Measurements from ENCODE around the gene PRSS27. TPM values are rescaled to one million over a fixed set of nuclear protein-coding genes. Genes with fewer than 3 reads are reported as not detected.
"Not testable (repeated sequence)": the region's sequence is repeated elsewhere in the genome, so short reads cannot be mapped to it uniquely, and the experiment has no call there.

Gene PRSS27
- total RNA-seq, 2 donors from 2014 or later = 1.1 to 1.4 TPM

GRCh38 chr16:2692948-2693651 lies 26.9 kb downstream of the PRSS27 start:
- Mint-ChIP-seq H3K27ac (no peak overlapping the region), H3K27me3 (no peaks in the 10 kb centered on the region), H3K9me3 (no peaks in the 10 kb centered on the region), H3K36me3 (peaks cover 4% of the 10 kb centered on the region), H3K4me1 (ENCODE audit: low read depth in 2 of 2) (peaks cover 7 to 14% of the 10 kb centered on the region in 2 donors), H3K4me3 (no peak overlapping the region)
- DNase-seq (ENCODE audit: low spot score) = no peak
- peak; percentile 18 to 48 for ATAC-seq

GRCh38 chr16:2692251-2692947 lies 27.6 kb downstream of the PRSS27 start:
- Mint-ChIP-seq H3K27me3 (no peaks in the 10 kb centered on the region), H3K36me3 (peaks cover 4% of the 10 kb centered on the region)

GRCh38 chr16:2691491-2692248 lies 28.4 kb downstream of the PRSS27 start:
- no peaks in the 10 kb centered on the region for H3K27me3 Mint-ChIP-seq
- no peak overlapping the region for H3K27ac Mint-ChIP-seq
- no peak for DNase-seq (ENCODE audit: low spot score)
- H3K4me3 Mint-ChIP-seq = no peak overlapping the region
- H3K36me3 Mint-ChIP-seq = no peaks in the 10 kb centered on the region
- ATAC-seq = no peak
- no peaks in the 10 kb centered on the region for H3K9me3 Mint-ChIP-seq
- peaks cover 16 to 23% of the 10 kb centered on the region in 2 donors for H3K4me1 Mint-ChIP-seq (ENCODE audit: low read depth in 2 of 2)

More at GRCh38 chr16:2692251-2692947, 27.6 kb downstream of the PRSS27 start:
- DNase-seq (ENCODE audit: low spot score) (no peak), ATAC-seq (no peak)
- H3K4me3 Mint-ChIP-seq = no peak overlapping the region
- peaks cover 8 to 16% of the 10 kb centered on the region in 2 donors for H3K4me1 Mint-ChIP-seq (ENCODE audit: low read depth in 2 of 2)
- no peaks in the 10 kb centered on the region for H3K9me3 Mint-ChIP-seq
- H3K27ac Mint-ChIP-seq = no peak overlapping the region

- H3K4me3 Mint-ChIP-seq = no peak overlapping the region
- peak overlapping the region; percentile 60 to 61 for H3K27ac Mint-ChIP-seq
- no peaks in the 10 kb centered on the region for H3K9me3 Mint-ChIP-seq
- H3K36me3 Mint-ChIP-seq = no peaks in the 10 kb centered on the region
- DNase-seq (ENCODE audit: low spot score) = no peak
- no peak for ATAC-seq
- H3K27me3 Mint-ChIP-seq = no peaks in the 10 kb centered on the region
- peaks cover 17 to 25% of the 10 kb centered on the region in 2 donors for H3K4me1 Mint-ChIP-seq (ENCODE audit: low read depth in 2 of 2)
Observed at GRCh38 chr16:2690852-2691251, 29.2 kb downstream of the PRSS27 start.

DNA sequence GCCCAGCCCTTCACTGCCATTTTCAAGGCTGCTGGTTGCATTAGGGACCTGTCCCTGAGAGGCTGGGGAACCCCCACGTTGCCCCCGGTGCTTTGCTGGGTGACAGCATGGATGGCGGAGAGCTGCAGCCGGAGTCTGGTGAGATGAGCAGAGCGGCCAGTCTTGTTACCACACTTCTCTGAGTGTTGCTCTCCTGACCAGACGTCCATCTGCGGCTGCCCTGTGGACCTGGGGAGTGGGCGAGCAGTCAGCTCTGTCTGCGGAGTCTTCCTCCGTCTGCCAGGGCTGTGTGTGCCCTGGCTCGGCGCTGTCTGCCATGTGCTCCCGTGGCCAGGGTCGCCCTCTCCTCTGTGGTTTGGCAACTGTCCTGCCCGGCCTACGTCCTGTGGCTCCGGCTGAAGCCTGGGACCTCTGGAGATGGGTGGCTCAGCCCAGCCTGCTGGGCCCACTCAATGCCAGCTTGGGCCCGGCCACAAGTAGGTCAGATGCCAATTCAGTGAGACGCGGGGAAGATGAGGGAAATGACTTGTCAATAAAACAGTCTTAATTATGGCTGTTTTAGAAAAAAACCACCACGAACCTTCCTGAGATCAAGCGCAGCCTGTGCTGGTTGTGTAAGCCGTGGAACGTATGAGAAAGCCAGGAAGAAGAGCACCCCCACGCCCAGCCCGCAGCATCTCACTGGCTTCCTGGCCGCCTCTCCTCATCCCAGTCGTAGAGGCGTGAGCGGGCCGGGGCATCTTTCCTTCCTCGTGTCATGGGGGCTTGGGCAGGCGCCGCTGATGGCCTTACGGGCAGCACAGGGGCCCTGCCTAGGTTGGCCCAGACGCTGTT lies 29.8 kb downstream of the PRSS27 start:
- no peak for DNase-seq (ENCODE audit: low spot score)
- H3K36me3 Mint-ChIP-seq = no peaks in the 10 kb centered on the region
- H3K27me3 Mint-ChIP-seq = no peaks in the 10 kb centered on the region
- peak overlapping the region; percentile 60 to 61 for H3K27ac Mint-ChIP-seq
- ATAC-seq = no peak
- no peaks in the 10 kb centered on the region for H3K9me3 Mint-ChIP-seq
- H3K4me1 Mint-ChIP-seq (ENCODE audit: low read depth in 2 of 2) = peaks cover 17 to 25% of the 10 kb centered on the region in 2 donors
- H3K4me3 Mint-ChIP-seq = no peak overlapping the region

DNA sequence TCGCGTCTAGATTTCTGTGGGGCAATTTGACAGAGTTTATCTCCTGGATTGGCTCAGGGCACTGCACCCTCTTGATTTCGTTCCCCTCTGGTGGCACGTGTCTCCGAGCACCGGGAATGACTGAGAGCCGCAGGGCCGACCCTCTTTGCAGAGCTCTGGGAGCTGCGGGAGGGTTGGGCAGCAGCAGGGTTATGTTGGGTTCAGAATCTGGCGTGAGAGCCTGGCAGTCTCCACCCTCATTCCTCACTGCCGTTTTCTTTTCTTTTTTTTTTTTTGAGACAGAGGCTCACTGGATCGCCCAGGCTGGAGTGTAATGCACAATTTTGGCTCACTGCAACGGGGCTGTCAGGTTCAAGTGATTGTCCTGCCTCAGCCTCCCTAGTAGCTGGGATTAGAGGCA lies 30.6 kb downstream of the PRSS27 start:
- H3K4me1 Mint-ChIP-seq (ENCODE audit: low read depth in 2 of 2) = peaks cover 17 to 27% of the 10 kb centered on the region in 2 donors
- not testable (repeated sequence) for H3K4me3 Mint-ChIP-seq; H3K27ac Mint-ChIP-seq; H3K27me3 Mint-ChIP-seq; ATAC-seq; H3K36me3 Mint-ChIP-seq; H3K9me3 Mint-ChIP-seq; DNase-seq (ENCODE audit: low spot score)

GRCh38 chr16:2687531-2688308 lies 32.3 kb downstream of the PRSS27 start:
- Mint-ChIP-seq H3K9me3 (no peaks in the 10 kb centered on the region), H3K4me1 (ENCODE audit: low read depth in 2 of 2) (peaks cover 22 to 23% of the 10 kb centered on the region in 2 donors), H3K36me3 (no peaks in the 10 kb centered on the region), H3K27ac (peak overlapping the region; percentile 94 to 98), H3K27me3 (no peaks in the 10 kb centered on the region), H3K4me3 (peak overlapping the region; percentile 94)
- DNase-seq (ENCODE audit: low spot score) (no peak), ATAC-seq (no peak)

DNA sequence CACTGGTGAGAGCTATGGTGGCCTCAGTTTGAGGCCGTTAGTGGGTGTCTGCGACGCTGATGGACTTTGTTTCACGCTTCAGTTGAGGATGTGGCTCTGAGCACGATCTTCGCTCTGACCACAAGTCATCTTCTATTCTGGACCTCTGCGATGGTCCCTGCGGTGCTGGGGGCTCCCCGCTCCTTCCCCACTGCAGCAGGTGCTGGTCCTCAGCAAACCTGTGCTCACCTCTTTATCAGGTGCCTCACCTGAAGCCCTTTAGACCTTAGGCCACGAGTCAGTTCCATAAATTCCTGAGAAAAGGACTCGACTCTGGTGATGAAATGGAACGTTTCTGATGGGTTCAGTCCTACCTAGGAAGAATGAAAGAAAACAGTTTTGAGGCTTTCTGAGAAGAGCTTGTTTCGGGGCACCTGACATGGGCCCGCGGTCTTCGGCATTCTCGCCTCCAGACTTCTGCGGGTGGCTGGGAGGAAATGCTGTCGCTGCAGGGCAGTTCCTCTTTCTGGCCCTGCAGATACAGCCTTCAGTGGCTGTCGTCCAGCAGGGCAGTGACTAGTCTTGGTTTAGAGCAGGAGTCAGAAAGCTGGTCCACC lies 33.0 kb downstream of the PRSS27 start:
- no peaks in the 10 kb centered on the region for H3K27me3 Mint-ChIP-seq
- peak overlapping the region; percentile 94 to 98 for H3K27ac Mint-ChIP-seq
- DNase-seq (ENCODE audit: low spot score) (peak; percentile 78), ATAC-seq (peak; percentile 47 to 61)
- no peaks in the 10 kb centered on the region for H3K36me3 Mint-ChIP-seq
- H3K4me1 Mint-ChIP-seq (ENCODE audit: low read depth in 2 of 2) = peaks cover 25 to 26% of the 10 kb centered on the region in 2 donors
- peak overlapping the region; percentile 94 for H3K4me3 Mint-ChIP-seq
- H3K9me3 Mint-ChIP-seq = no peaks in the 10 kb centered on the region

DNA sequence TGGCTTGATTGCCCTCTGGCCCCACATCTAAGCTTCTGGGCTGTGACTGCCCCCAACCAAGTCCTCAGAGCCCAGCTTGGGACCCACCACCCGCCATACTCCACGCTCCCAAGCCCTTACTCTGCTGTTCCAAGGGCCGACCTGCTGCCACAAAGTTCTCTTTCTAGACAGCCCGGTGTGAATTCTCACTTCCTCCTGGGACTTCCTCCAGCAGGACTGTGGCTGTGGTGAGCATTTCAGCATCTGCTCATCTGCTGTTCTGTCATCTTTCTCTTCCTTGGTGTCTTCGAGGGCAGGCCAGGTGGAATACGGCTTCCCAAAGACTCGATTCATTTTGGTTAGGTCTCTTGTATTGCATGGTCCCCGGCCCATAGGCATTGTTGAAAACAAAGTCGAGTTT lies 33.9 kb downstream of the PRSS27 start:
- H3K9me3 Mint-ChIP-seq; H3K36me3 Mint-ChIP-seq; H3K4me3 Mint-ChIP-seq; DNase-seq (ENCODE audit: low spot score); H3K27me3 Mint-ChIP-seq; H3K27ac Mint-ChIP-seq: not testable (repeated sequence)
- ATAC-seq = peak in 1 of 2 donors; percentile 38
- peaks cover 27 to 28% of the 10 kb centered on the region in 2 donors for H3K4me1 Mint-ChIP-seq (ENCODE audit: low read depth in 2 of 2)

- Mint-ChIP-seq H3K4me1 (ENCODE audit: low read depth in 2 of 2) (peaks cover 20 to 21% of the 10 kb centered on the region in 2 donors), H3K27ac (peak overlapping the region; percentile 92 to 97), H3K4me3 (peak overlapping the region; percentile 99)
- DNase-seq (ENCODE audit: low spot score); H3K9me3 Mint-ChIP-seq; ATAC-seq; H3K36me3 Mint-ChIP-seq; H3K27me3 Mint-ChIP-seq: not testable (repeated sequence)
Observed at GRCh38 chr16:2683041-2683440, 37.0 kb downstream of the PRSS27 start.

DNA sequence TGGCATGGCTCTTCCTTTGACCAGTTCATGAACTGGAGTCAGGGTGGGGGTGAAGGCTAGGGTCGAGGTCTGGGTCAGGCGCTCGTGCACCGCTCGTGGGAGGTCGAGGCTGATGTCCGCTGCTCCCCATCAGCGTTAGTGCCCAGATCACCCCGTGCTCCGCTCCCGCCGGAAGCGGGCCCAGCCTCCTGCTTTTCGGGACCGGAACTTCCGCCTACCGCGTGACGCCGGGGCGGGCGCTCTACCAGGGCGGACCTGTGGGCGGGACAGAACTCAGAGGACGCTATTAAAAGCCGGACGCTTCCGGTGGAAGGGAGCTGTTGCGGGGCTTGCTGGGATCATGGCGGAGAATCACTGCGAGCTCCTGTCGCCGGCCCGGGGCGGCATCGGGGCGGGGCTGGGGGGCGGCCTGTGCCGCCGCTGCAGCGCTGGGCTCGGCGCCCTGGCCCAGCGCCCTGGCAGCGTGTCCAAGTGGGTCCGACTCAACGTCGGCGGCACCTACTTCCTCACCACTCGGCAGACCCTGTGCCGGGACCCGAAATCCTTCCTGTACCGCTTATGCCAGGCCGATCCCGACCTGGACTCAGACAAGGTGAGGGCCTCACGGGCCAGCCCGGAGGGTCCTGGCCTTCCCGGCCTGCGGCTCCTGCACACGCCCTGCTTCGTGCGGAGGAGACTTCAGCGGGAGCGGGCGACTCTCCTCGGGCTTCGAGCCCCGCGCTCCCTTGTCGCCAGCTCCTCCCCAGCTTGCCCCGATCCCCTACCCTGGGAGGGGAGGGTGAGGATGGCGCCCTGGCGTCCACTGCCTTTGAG lies 37.6 kb downstream of the PRSS27 start, which contains the start of gene KCTD5:
Gene KCTD5, plus strand, starts transcription at position 315 of the 813 bp plus-strand sequence. Its CDS starts 26 bp downstream, at position 341.
- Mint-ChIP-seq H3K9me3 (no peaks in the 10 kb centered on the region), H3K27me3 (no peaks in the 10 kb centered on the region), H3K4me3 (peak within 1 kb of the TSS; percentile 99), H3K27ac (peak within 1 kb of the TSS; percentile 92 to 97), H3K36me3 (no peaks in the 10 kb centered on the region), H3K4me1 (ENCODE audit: low read depth in 2 of 2) (peaks cover 18 to 19% of the 10 kb centered on the region in 2 donors)
- peak; percentile 97 for DNase-seq (ENCODE audit: low spot score)
- peak; percentile 91 to 97 for ATAC-seq

Measured in natural killer cell treated with Interleukin-12 subunit alpha and Interleukin-12 subunit beta and Interleukin-15 and Interleukin-18, amount 100 ng/mL, for 72 hours (primary cell).